Activated T-cell treated with anti-CD3 and anti-CD28 coated beads for 4 hours (primary cell): ENCODE measurements around the gene MAGEB6.
"Not testable (repeated sequence)": the region's sequence is repeated elsewhere in the genome, so short reads cannot be mapped to it uniquely, and the experiment has no call there.

Source experiments
- DNase-seq: peaks from one replicate; pipeline ENCODE4 v3.0.0-alpha.2; 2020

Gene MAGEB6, protein sequence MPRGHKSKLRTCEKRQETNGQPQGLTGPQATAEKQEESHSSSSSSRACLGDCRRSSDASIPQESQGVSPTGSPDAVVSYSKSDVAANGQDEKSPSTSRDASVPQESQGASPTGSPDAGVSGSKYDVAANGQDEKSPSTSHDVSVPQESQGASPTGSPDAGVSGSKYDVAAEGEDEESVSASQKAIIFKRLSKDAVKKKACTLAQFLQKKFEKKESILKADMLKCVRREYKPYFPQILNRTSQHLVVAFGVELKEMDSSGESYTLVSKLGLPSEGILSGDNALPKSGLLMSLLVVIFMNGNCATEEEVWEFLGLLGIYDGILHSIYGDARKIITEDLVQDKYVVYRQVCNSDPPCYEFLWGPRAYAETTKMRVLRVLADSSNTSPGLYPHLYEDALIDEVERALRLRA

DNA sequence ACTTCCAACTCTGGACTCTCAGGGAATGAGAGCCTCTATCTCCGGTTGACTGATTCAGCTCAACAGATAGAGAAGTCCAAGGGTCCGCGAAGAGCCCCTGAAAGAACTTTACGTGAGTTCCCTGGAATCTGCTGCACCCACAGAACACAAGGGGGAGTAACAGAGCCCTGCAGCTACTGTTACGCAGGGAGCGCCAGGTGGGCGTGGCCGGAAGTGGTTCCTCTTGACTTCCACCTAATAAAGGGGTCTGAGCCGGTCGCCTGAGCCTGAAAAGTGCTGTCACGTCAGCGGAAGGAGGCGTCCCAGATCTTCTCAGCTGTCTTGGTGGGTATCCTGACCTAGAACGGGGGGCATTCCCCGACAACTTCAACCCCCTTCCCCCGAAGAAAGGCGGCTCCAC, at the start of gene MAGEB6:
Gene MAGEB6, plus strand, starts transcription at position 237 of the 400 bp plus-strand sequence. CDS start 1,407 bp downstream, outside the sequence.
- DNase-seq = no peak

DNA sequence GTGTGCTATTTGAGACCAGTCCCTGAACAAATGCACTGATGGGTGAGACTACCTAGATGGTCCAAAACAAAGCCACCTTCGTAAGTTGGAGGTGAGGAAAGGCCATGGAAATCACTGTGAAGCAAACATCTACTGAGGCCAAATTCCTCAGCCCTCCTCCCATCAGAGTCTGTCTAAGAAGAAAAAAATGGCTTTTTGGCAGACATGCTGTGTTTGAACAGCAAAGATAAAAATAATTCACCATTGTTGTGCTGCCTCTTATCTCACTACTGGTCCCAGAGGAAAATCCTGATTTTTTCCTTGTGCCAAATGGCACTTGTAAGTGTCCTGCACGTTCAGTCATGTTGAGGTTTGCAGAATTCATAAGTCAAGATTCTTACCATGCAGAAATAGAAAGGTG, 46.2 kb upstream of the MAGEB6 start:
- no peak for DNase-seq

DNA sequence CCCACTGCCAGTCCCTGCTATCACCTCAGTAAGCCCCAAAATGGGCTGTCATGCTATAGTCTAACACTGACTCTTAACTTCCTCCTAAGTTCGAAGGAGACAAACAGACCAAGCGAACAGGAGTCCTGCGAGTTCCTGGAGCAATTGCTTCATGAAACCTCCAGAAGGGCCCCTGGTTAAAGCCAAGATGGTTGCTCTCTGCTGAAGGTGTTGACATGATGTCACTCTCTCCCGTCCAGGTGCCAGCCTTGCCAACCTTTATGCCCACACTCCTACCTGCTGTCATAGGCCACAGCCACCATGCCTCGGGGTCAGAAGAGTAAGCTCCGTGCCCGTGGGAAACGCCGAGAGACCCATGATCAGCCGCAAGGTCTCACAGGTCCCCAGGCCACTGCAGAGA, 31.9 kb upstream of the MAGEB6 start, which contains the start of gene MAGEB6B:
Gene MAGEB6B, plus strand, starts transcription at position 301 of the 400 bp plus-strand sequence. Its CDS starts 0 bp downstream, at position 301.
- no peak for DNase-seq

DNA sequence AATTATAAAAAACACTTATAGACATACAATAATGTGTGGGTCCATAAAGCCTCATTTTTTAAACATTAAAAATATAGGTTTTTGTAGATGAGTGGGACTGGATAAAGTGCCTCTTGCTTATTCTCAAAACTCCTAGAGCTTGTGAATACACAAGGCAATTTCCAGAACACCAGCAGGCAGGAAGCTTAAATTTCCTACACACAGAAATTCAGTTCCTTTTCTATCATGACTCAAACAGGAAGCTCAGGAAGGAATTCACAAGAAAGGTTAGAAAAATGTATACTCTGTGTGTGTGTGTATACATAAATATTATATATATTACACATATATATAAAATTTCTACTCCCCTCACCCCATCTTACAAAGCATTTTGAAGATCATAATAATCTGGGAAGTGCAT, 11.3 kb downstream of the MAGEB6 start:
- DNase-seq = no peak

DNA sequence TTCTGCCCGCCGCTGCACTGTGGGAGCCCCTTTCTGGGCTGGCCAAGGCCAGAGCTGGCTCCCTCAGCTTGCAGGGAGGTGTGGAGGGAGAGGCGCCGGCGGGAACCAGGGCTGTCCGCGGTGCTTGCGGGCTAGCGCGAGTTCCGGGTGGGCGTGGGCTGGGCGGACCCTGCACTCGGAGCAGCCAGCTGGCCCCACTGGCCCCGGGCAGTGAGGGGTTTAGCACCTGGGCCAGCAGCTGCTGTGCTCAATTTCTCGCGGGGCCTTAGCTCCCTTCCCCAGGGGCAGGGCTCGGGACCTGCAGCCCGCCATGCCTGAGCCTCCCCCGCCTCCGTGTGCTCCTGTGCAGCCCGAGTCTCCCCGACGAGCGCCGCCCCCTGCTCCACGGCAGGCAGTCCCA, 12.5 kb downstream of the MAGEB6 start:
- not testable (repeated sequence) for DNase-seq

DNA sequence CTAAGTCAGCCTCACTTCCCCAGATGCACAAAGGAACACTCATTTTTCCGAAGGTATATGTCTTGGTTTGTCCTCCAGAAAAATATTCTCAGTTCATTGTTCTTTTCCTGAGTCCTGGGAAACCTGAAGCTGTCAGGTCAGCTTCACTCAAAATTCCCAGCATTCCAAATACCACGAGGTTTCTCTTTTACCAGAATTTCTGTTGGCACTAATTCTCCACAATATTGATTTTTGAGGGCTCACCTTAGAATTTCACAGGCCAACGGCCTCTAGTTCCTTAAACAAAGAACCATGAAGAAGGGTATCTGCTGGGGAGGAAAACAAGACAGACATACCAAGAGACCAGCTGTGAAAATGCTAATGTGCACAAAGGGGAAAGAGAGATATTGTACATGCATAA, 15.8 kb downstream of the MAGEB6 start:
- no peak for DNase-seq

DNA sequence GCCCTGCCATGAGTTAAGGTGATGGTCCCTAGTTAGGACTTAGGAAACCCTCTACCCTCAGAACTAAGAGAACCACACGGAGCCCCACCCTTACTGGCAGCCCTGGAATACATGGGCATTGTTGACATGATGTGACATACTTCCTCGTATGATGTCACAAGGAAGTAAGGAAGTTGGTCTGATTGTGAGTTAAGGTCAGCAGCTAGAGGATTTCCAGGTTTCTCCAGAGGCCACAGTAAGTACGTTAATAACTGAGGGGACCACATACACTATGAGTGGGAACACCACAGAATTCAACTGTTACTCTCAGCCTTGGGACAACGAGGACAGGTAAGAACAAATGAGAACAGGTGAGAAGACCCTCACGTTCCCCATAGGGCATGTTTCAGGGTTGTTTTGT, 23.6 kb downstream of the MAGEB6 start, which contains the start of gene MAGEB5:
Gene MAGEB5, plus strand, starts transcription at position 301 of the 400 bp plus-strand sequence. CDS start 1,133 bp downstream, outside the sequence.
- DNase-seq = no peak

DNA sequence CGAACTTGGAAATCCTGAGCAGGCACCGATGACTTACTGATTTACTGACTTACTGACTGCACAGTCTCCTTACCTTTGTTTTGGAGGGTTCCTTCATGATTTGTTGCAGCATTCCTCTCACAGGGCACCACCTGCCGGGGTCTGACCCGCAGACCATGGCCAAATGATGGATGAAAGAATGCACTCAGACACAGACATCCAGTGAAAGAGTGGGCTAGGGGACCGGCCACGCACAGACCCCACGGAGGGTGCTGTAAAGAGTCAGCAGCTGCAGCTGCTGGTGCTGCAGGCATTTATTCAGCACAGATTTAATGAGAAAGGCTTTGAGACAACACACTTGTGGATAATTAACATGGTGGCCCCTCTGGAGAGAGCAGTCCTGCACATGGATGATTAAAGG, 27.1 kb downstream of the MAGEB6 start:
- DNase-seq = no peak

DNA sequence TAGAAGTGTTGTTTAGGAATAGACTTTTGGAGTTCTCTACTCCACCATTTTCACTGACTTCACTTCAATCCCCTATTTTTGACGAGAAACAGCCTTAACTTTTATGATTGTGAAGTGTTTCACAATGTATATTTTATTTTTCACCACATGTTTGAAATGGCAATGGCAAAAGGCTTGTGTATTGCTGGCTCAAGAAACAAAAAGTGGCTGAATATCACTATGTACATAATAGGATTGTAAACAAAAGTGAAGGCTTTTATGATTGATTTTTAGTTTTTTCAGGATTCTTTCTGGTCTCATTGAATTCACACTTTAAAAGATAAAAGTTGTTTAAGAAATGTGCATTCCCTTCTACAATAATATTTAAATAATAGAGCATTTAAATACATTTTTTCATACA, 41.9 kb downstream of the MAGEB6 start:
- DNase-seq = no peak
